Lower leg skin (tissue), 3 donors: ENCODE results near the gene GEN1.

Experiments
- POLR2A ChIP-seq, 2 donors: fragments of 450-650 bp; IDR thresholded peaks; one replicate each; pipeline ENCODE4 v1.6.1; 2016 to 2017; ENCODE audit warnings: antibody characterized with exemption in 2 of 2, mild to moderate bottlenecking in 1 of 2, moderate library complexity in 1 of 2
- TF ChIP-seq, protein P1 (sequence below), 3 donors: fragments of 450-650 bp; IDR thresholded peaks; one replicate each; pipeline ENCODE4 v1.5.1; 2016; ENCODE audit warnings: antibody characterized with exemption in 3 of 3, mild to moderate bottlenecking in 3 of 3, moderate library complexity in 2 of 3

DNA sequence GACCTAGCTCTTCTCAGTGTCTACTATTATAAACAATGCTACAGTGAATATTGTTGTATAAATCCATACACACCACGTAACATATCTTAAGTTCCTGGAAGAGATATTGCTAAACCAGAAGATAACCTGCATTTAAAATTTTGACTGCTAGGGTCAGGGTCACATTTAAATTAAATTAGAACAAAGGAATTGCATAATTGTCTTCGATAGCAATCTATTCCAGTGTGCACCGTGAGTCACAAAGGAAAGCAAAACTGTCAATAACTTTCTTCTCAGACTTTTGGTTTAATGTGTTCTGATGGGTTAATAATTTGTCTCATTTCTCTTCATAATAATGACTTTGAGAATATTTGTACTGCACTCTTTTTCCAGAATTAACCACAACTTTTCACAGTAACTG lies 4.2 kb downstream of the GEN1 start:
- TF ChIP-seq, protein P1, sequence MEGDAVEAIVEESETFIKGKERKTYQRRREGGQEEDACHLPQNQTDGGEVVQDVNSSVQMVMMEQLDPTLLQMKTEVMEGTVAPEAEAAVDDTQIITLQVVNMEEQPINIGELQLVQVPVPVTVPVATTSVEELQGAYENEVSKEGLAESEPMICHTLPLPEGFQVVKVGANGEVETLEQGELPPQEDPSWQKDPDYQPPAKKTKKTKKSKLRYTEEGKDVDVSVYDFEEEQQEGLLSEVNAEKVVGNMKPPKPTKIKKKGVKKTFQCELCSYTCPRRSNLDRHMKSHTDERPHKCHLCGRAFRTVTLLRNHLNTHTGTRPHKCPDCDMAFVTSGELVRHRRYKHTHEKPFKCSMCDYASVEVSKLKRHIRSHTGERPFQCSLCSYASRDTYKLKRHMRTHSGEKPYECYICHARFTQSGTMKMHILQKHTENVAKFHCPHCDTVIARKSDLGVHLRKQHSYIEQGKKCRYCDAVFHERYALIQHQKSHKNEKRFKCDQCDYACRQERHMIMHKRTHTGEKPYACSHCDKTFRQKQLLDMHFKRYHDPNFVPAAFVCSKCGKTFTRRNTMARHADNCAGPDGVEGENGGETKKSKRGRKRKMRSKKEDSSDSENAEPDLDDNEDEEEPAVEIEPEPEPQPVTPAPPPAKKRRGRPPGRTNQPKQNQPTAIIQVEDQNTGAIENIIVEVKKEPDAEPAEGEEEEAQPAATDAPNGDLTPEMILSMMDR (IDR thresholded peaks at IDR 0.05) = no peak
- no peak for TF ChIP-seq POLR2A (IDR thresholded peaks at IDR 0.05)
